CD4-positive, CD25-positive, alpha-beta regulatory T cell (primary cell): ENCODE data around the gene PCF11. TPM values are rescaled to one million over a fixed set of nuclear protein-coding genes. Genes with fewer than 3 reads are reported as not detected.

Experiments used
- ATAC-seq, 2 donors: fragments of 150-1000 bp; cut with Tn5 transposase; one replicate each; pipeline ENCODE4 v1.10.0; 2021; ENCODE audit warnings: low read depth in 2 of 2, moderate number of reproducible peaks in 2 of 2, moderate library complexity in 1 of 2
- DNase-seq, 3 donors: peaks; one replicate each; pipeline versions ENCODE4 v3.0.0 to v3.0.0-alpha.2; 2012 to 2022; ENCODE audit warnings: mixed read lengths in 1 of 3
- H3K27ac ChIP-seq: one replicate; pipeline ENCODE4 v1.7.0; 2013; ENCODE audit warnings: mild to moderate bottlenecking, low read length; ENCODE audit not compliant: insufficient read depth, poor library complexity, severe bottlenecking
- H3K27me3 ChIP-seq: one replicate; pipeline ENCODE4 v1.7.0; 2013; ENCODE audit warnings: low read length; ENCODE audit not compliant: control insufficient read depth, insufficient read depth
- H3K36me3 ChIP-seq: one replicate; pipeline ENCODE4 v1.7.0; 2013; ENCODE audit warnings: mild to moderate bottlenecking, low read length, moderate library complexity; ENCODE audit not compliant: control insufficient read depth, insufficient read depth
- H3K4me1 ChIP-seq: 2 replicates; pipeline ENCODE4 v1.7.0; 2013; ENCODE audit warnings: mild to moderate bottlenecking, low read length; ENCODE audit not compliant: insufficient read depth, control insufficient read depth, poor library complexity, severe bottlenecking
- H3K4me3 ChIP-seq: one replicate; pipeline ENCODE4 v1.7.0; 2013; ENCODE audit warnings: low read depth, mild to moderate bottlenecking, low read length, moderate library complexity
- H3K9me3 ChIP-seq, 2 experiments: 1 replicate in 1 of 2; 2 replicates in 1 of 2; pipeline ENCODE4 v1.7.0; 2013; ENCODE audit warnings: low read length in 2 of 2, mild to moderate bottlenecking in 1 of 2, moderate library complexity in 1 of 2; ENCODE audit not compliant: control insufficient read depth in 2 of 2
- H3K27ac Mint-ChIP-seq, 3 donors: one replicate each; pipeline ENCODE4 v1.8.0; 2020 to 2022; ENCODE audit warnings: mild to moderate bottlenecking in 3 of 3, mixed read lengths in 3 of 3, moderate library complexity in 2 of 3
- H3K27me3 Mint-ChIP-seq: one replicate; pipeline ENCODE4 v1.8.0; 2022; ENCODE audit warnings: mild to moderate bottlenecking, mixed read lengths
- H3K36me3 Mint-ChIP-seq: one replicate; pipeline ENCODE4 v1.8.0; 2020; ENCODE audit warnings: mixed read lengths
- H3K4me1 Mint-ChIP-seq, 4 donors: one replicate each; pipeline ENCODE4 v1.8.0; 2020 to 2022; ENCODE audit warnings: mixed read lengths in 4 of 4, mild to moderate bottlenecking in 1 of 4
- H3K4me3 Mint-ChIP-seq, 4 donors: one replicate each; pipeline ENCODE4 v1.8.0; 2020 to 2022; ENCODE audit warnings: mild to moderate bottlenecking in 4 of 4, mixed read lengths in 4 of 4, moderate library complexity in 3 of 4
- H3K9me3 Mint-ChIP-seq, 7 donors: one replicate each; pipeline ENCODE4 v1.8.0; 2020 to 2022; ENCODE audit warnings: mixed read lengths in 7 of 7, mild to moderate bottlenecking in 3 of 7, moderate library complexity in 2 of 7
- polyA plus RNA-seq, 4 donors: library from polyadenylated mRNA; unstranded; fragments of 300-500 nt; fragmentation: Illumina TruSeq; gene quantifications; one replicate each; pipeline ENCODE4 v1.2.3, GENCODE V29; 2021
- total RNA-seq: library from RNA; stranded (reverse); gene quantifications from one replicate; pipeline ENCODE4 v1.2.3, GENCODE V29; 2022

The PCF11 gene
- total and polyA plus RNA-seq, 5 donors from 2014 or later = 19.2 to 161 (median 30.9) TPM

GRCh38 chr11:83153764-83154163, 3.2 kb upstream of the PCF11 start:
- Histone ChIP-seq H3K9me3 (no peaks in the 10 kb centered on the region), H3K4me1 (peaks cover 5% of the 10 kb centered on the region), H3K4me3 (no peak overlapping the region), H3K27ac (no peak overlapping the region), H3K36me3 (no peaks in the 10 kb centered on the region), H3K27me3 (no peaks in the 10 kb centered on the region)
- Mint-ChIP-seq H3K27me3 (peaks cover 12% of the 10 kb centered on the region), H3K27ac (no peak overlapping the region), H3K9me3 (peaks cover 0 to 3% (median 0%) of the 10 kb centered on the region in 7 donors), H3K4me1 (peaks cover 0 to 11% (median 7%) of the 10 kb centered on the region in 4 donors), H3K4me3 (no peak overlapping the region), H3K36me3 (peaks cover 5% of the 10 kb centered on the region)
- ATAC-seq (no peak), DNase-seq (no peak)

- Mint-ChIP-seq H3K36me3 (peaks cover 19% of the 10 kb centered on the region), H3K27ac (peak overlapping the region; percentile 97 to 100 (median 100)), H3K4me3 (peak overlapping the region; percentile 97 to 100 (median 100)), H3K27me3 (peaks cover 12% of the 10 kb centered on the region), H3K9me3 (peaks cover 0 to 3% (median 0%) of the 10 kb centered on the region in 7 donors), H3K4me1 (peaks cover 17 to 31% (median 27%) of the 10 kb centered on the region in 4 donors)
- peak overlapping the region; percentile 99 for H3K27ac ChIP-seq
- peaks cover 3% of the 10 kb centered on the region for H3K36me3 ChIP-seq
- no peaks in the 10 kb centered on the region for H3K9me3 ChIP-seq
- H3K4me3 ChIP-seq = peak overlapping the region; percentile 98
- no peaks in the 10 kb centered on the region for H3K27me3 ChIP-seq
- peaks cover 30% of the 10 kb centered on the region for H3K4me1 ChIP-seq
- ATAC-seq = peak; percentile 92 to 94
- DNase-seq = peak; percentile 98 to 100 (median 98)
Observed at GRCh38 chr11:83156144-83156995, 561 bp upstream of the PCF11 start.

- Histone ChIP-seq H3K9me3 (no peaks in the 10 kb centered on the region), H3K4me3 (peak overlapping the region; percentile 93), H3K27ac (peak overlapping the region; percentile 99), H3K4me1 (peaks cover 44% of the 10 kb centered on the region), H3K36me3 (peaks cover 3% of the 10 kb centered on the region), H3K27me3 (no peaks in the 10 kb centered on the region)
- Mint-ChIP-seq H3K27me3 (peaks cover 12% of the 10 kb centered on the region), H3K4me1 (peaks cover 30 to 45% (median 39%) of the 10 kb centered on the region in 4 donors), H3K9me3 (peaks cover 0 to 3% (median 0%) of the 10 kb centered on the region in 7 donors), H3K27ac (peak overlapping the region; percentile 97 to 100 (median 100)), H3K4me3 (peak overlapping the region; percentile 97 to 100 (median 100)), H3K36me3 (peaks cover 22% of the 10 kb centered on the region)
- ATAC-seq (no peak), DNase-seq (peak; percentile 38 to 78 (median 56))
Observed at GRCh38 chr11:83157594-83158356, 844 bp downstream of the PCF11 start.

GRCh38 chr11:83158357-83158786, 1.4 kb downstream of the PCF11 start:
- Histone ChIP-seq H3K9me3 (no peaks in the 10 kb centered on the region), H3K4me3 (peak overlapping the region; percentile 93), H3K27me3 (no peaks in the 10 kb centered on the region), H3K4me1 (peaks cover 50% of the 10 kb centered on the region), H3K27ac (peak overlapping the region; percentile 99), H3K36me3 (peaks cover 3% of the 10 kb centered on the region)
- peaks cover 22% of the 10 kb centered on the region for H3K36me3 Mint-ChIP-seq
- peak overlapping the region; percentile 97 to 100 (median 100) for H3K4me3 Mint-ChIP-seq
- peaks cover 30 to 49% (median 42%) of the 10 kb centered on the region in 4 donors for H3K4me1 Mint-ChIP-seq
- no peak for DNase-seq
- H3K9me3 Mint-ChIP-seq = peaks cover 0 to 3% (median 0%) of the 10 kb centered on the region in 7 donors
- H3K27me3 Mint-ChIP-seq = peaks cover 12% of the 10 kb centered on the region
- H3K27ac Mint-ChIP-seq = peak overlapping the region; percentile 97 to 100 (median 100)
- no peak for ATAC-seq

GRCh38 chr11:83158965-83159901, 2.3 kb downstream of the PCF11 start:
- no peak for DNase-seq
- Histone ChIP-seq H3K27me3 (no peaks in the 10 kb centered on the region), H3K36me3 (peaks cover 7% of the 10 kb centered on the region), H3K4me1 (peaks cover 50% of the 10 kb centered on the region), H3K27ac (peak overlapping the region; percentile 99), H3K9me3 (no peaks in the 10 kb centered on the region), H3K4me3 (peak overlapping the region; percentile 93)
- Mint-ChIP-seq H3K9me3 (peaks cover 0 to 3% (median 0%) of the 10 kb centered on the region in 7 donors), H3K4me1 (peaks cover 37 to 55% (median 48%) of the 10 kb centered on the region in 4 donors), H3K27me3 (peaks cover 12% of the 10 kb centered on the region), H3K27ac (peak overlapping the region; percentile 89 to 100 (median 97)), H3K36me3 (peaks cover 22% of the 10 kb centered on the region), H3K4me3 (peak overlapping the region; percentile 97 to 100 (median 100))
- ATAC-seq = no peak

GRCh38 chr11:83159902-83160865, 3.3 kb downstream of the PCF11 start:
- peak in 1 of 3 donors; percentile 34 for DNase-seq
- peaks cover 14% of the 10 kb centered on the region for H3K36me3 ChIP-seq

More at GRCh38 chr11:83159902-83160865, 3.3 kb downstream of the PCF11 start:
- ATAC-seq = no peak
- H3K4me3 Mint-ChIP-seq = peak overlapping the region; percentile 97 to 100 (median 100)
- H3K4me1 ChIP-seq = peaks cover 50% of the 10 kb centered on the region
- peak overlapping the region; percentile 99 for H3K27ac ChIP-seq
- peak overlapping the region; percentile 93 for H3K4me3 ChIP-seq
- peaks cover 0 to 3% (median 0%) of the 10 kb centered on the region in 7 donors for H3K9me3 Mint-ChIP-seq
- H3K27me3 ChIP-seq = no peaks in the 10 kb centered on the region
- peaks cover 25% of the 10 kb centered on the region for H3K36me3 Mint-ChIP-seq
- no peaks in the 10 kb centered on the region for H3K9me3 ChIP-seq
- peak overlapping the region; percentile 89 to 100 (median 90) for H3K27ac Mint-ChIP-seq
- peaks cover 12% of the 10 kb centered on the region for H3K27me3 Mint-ChIP-seq
- H3K4me1 Mint-ChIP-seq = peaks cover 41 to 62% (median 51%) of the 10 kb centered on the region in 4 donors
